ENCODE data around the gene CRIM1. TPM values are rescaled to one million over a fixed set of nuclear protein-coding genes. Genes with fewer than 3 reads are reported as not detected.

The CRIM1 gene
- total and polyA plus RNA-seq, 12 donors, result 14.1 to 83.6 (median 54.8) TPM

- H3K4me3 ChIP-seq, result no peak overlapping the region
- H3K36me3 ChIP-seq, result peaks cover 0 to 51% (median 13%) of the 10 kb centered on the region in 9 donors
- no peak overlapping the region for H3K27ac ChIP-seq
- WGBS, 2 donors, result 91 to 93% methylated on average over 4 of the region's 4 CpGs
- no peaks in the 10 kb centered on the region for H3K27me3 ChIP-seq
- intact Hi-C loops (cut with DNase I), result no loop called here
- TF ChIP-seq, protein P1, sequence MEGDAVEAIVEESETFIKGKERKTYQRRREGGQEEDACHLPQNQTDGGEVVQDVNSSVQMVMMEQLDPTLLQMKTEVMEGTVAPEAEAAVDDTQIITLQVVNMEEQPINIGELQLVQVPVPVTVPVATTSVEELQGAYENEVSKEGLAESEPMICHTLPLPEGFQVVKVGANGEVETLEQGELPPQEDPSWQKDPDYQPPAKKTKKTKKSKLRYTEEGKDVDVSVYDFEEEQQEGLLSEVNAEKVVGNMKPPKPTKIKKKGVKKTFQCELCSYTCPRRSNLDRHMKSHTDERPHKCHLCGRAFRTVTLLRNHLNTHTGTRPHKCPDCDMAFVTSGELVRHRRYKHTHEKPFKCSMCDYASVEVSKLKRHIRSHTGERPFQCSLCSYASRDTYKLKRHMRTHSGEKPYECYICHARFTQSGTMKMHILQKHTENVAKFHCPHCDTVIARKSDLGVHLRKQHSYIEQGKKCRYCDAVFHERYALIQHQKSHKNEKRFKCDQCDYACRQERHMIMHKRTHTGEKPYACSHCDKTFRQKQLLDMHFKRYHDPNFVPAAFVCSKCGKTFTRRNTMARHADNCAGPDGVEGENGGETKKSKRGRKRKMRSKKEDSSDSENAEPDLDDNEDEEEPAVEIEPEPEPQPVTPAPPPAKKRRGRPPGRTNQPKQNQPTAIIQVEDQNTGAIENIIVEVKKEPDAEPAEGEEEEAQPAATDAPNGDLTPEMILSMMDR (IDR thresholded peaks at IDR 0.05), result no peak
- ATAC-seq (no peak), DNase-seq (no peak)
- H3K9me3 ChIP-seq, result no peaks in the 10 kb centered on the region
- peaks cover 0 to 58% (median 23%) of the 10 kb centered on the region in 9 donors for H3K4me1 ChIP-seq
These were observed 110.6 kb downstream of the CRIM1 start for GRCh38 chr2:36466135-36466534.

- 82% methylated on average over 10 of the region's 10 CpGs for WGBS, 2 donors
- intact Hi-C loops (cut with DNase I), result no loop called here
- Histone ChIP-seq H3K27ac (peak overlapping the region in 1 of 10 donors; percentile 36), H3K4me3 (no peak overlapping the region), H3K4me1 (peaks cover 0 to 40% (median 21%) of the 10 kb centered on the region in 9 donors), H3K9me3 (peaks cover 0 to 5% (median 0%) of the 10 kb centered on the region in 11 donors), H3K27me3 (no peaks in the 10 kb centered on the region), H3K36me3 (peaks cover 0 to 52% (median 13%) of the 10 kb centered on the region in 9 donors)
- DNase-seq, result no peak
- TF ChIP-seq, protein P1 (IDR thresholded peaks at IDR 0.05), result no peak
- ATAC-seq, result peak in 1 of 8 donors; percentile 13
These were observed 113.0 kb downstream of the CRIM1 start for GRCh38 chr2:36468463-36469105.

DNA sequence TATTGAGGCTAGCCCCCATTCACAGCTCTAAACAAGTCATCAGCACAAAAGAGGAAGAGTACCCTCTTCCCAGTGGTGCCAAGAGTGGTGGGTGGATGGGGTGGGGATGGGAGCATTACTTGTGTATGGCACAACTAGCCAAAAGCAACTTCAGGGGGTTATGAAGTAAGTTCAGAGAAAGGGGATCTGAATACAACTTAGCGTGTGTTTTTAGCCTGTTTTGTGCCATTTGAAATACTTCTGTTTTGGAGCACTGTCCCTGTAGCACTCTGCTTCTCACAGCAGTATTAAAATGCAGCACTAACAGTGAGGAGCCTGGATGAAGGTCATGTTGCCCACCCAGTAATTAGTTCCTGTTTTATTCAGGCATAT, 113.5 kb downstream of the CRIM1 start:
- H3K36me3 ChIP-seq, result peaks cover 0 to 48% (median 13%) of the 10 kb centered on the region in 9 donors
- DNase-seq (no peak), ATAC-seq (peak in 1 of 8 donors; percentile 22)
- TF ChIP-seq, protein P1 (IDR thresholded peaks at IDR 0.05), result no peak
- peaks cover 0 to 9% (median 0%) of the 10 kb centered on the region in 11 donors for H3K9me3 ChIP-seq
- intact Hi-C loops (cut with DNase I), result no loop called here
- no peak overlapping the region for H3K4me3 ChIP-seq
- peak overlapping the region in 2 of 10 donors; percentile 9 to 36 for H3K27ac ChIP-seq
- WGBS, 2 donors, result 78 to 83% methylated on average over 1 of the region's 1 CpG
- H3K4me1 ChIP-seq, result peaks cover 0 to 39% (median 20%) of the 10 kb centered on the region in 9 donors
- no peaks in the 10 kb centered on the region for H3K27me3 ChIP-seq

GRCh38 chr2:36469710-36470109, 114.1 kb downstream of the CRIM1 start:
- Histone ChIP-seq H3K27ac (peak overlapping the region in 3 of 10 donors; percentile 8 to 36 (median 9)), H3K9me3 (peaks cover 0 to 15% (median 5%) of the 10 kb centered on the region in 11 donors), H3K36me3 (peaks cover 0 to 44% (median 11%) of the 10 kb centered on the region in 9 donors), H3K27me3 (no peaks in the 10 kb centered on the region), H3K4me3 (no peak overlapping the region), H3K4me1 (peaks cover 0 to 39% (median 20%) of the 10 kb centered on the region in 9 donors)
- intact Hi-C loops (cut with DNase I), result no loop called here
- TF ChIP-seq, protein P1 (IDR thresholded peaks at IDR 0.05), result no peak
- no peak for DNase-seq
- peak in 5 of 8 donors; percentile 31 to 47 (median 38) for ATAC-seq
- WGBS, 2 donors, result 55 to 61% methylated on average over 3 of the region's 3 CpGs
